HG03558 (cell line): ENCODE measurements around the gene OR2M7.
"Not testable (repeated sequence)": the region's sequence is repeated elsewhere in the genome, so short reads cannot be mapped to it uniquely, and the experiment has no call there.

Experiments
- ATAC-seq: cut with Tn5 transposase; IDR thresholded peaks from one replicate; pipeline ENCODE4 v1.9.1; 2021; ENCODE audit warnings: moderate number of reproducible peaks; ENCODE audit not compliant: unreplicated experiment; ENCODE audit errors: extremely low read depth

OR2M7 gene, protein sequence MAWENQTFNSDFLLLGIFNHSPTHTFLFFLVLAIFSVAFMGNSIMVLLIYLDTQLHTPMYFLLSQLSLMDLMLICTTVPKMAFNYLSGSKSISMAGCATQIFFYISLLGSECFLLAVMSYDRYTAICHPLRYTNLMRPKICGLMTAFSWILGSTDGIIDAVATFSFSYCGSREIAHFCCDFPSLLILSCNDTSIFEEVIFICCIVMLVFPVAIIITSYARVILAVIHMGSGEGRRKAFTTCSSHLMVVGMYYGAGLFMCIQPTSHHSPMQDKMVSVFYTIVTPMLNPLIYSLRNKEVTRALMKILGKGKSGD

DNA sequence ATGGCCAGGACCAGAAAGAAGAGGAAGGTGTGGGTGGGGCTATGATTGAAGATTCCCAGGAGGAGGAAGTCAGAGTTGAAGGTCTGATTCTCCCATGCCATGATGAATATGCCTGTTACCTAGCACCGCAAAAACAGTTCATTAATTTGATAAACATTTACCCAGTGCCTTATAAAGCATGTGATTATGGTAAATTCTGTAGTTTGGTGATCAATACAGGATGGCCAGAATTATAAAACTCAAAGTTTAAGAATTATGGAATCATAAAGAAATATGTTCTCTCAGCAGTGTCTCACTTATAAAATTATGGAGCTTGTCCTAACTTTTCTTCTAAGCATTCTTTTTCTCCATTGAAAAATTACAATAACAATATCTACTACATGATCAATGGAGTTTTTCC lies at the start of gene OR2M7:
TSS of gene OR2M7 (minus strand) at position 101 of the 400 bp plus-strand sequence. CDS start at position 101, 0 bp downstream.
- ATAC-seq, result no peak

DNA sequence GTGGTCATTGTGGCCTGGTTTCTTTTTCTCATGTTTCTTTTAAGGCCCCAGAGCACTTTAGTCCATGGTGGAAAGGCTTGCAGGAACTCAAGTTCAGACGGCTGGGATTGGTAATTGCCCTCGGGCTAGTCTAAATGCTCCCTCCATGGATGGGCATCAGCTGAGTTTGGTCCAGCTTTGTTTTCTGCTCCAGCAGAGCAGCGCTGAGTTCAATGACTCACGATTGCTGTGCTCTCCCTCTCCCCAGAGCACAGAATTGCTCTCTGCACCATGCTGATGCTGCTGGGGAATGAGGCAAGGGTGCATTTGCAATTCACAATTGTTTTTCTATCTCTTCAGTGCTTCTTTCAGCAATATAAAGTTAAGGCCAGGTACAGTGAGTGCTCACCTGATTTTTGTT lies 49.4 kb upstream of the OR2M7 start:
- ATAC-seq, result no peak

DNA sequence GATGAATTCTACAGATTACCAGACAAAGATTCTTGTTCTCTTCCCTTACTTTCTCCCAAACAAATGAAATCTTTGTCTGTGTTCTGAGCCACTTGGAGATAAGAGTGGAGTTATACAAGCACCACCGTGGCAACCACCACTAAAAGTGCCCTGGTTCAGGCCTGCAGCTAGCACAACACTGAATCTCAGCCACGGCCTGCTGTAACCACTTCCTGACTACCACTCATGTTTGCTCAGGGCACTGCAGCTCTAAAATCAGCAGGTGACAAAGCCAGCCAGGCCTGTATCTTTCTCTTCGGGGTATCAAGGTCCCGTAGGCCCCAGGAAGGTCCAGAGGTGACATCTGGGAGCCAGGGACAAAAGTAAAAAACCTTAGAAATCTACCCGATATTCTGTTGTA lies 48.0 kb upstream of the OR2M7 start:
- ATAC-seq, result no peak

DNA sequence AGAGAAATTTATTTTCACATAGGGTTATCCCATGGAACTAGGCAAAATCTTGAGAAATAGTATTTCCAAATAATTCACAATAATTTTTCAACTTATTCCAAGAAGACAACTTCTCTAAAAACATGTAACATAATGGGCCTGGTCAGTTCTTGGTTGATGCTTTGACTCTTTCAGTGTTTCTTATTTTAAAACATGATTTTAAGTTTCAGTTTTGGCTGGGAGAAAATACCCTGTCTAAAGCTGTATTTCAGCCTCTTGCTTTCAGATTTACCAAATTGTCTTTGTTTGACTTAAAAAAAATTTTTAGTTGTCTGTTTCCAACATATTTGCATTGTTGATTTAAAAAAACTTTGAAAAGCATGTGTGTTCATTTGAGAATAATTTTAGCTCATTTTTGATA lies 42.2 kb upstream of the OR2M7 start:
- no peak for ATAC-seq

DNA sequence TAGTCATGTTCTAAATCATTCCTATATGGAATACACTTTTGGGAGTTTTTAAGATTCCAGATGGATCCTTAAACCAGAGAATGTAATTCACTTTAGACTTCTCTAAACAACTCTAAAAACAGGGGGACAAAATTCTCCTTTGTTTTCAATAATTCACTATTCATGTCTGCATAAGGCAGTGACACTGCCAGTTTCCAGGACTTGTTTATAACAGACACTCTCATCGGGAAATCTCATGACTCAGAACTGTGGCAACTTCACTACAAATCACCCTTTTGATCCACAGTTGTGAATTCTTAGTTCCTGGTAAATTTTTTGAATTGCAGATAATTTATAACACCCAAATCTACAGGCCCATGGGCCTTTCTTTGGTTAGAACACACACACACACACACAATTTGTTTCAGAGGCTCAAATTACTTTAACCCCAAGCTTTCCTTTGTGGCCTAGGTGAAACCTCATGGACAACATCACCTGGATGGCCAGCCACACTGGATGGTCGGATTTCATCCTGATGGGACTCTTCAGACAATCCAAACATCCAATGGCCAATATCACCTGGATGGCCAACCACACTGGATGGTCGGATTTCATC lies 36.9 kb upstream of the OR2M7 start, which contains the start of gene OR2T4:
TSS of gene OR2T4 (plus strand) at position 545 of the 595 bp plus-strand sequence. CDS start at position 545, 0 bp downstream.
- no peak for ATAC-seq

DNA sequence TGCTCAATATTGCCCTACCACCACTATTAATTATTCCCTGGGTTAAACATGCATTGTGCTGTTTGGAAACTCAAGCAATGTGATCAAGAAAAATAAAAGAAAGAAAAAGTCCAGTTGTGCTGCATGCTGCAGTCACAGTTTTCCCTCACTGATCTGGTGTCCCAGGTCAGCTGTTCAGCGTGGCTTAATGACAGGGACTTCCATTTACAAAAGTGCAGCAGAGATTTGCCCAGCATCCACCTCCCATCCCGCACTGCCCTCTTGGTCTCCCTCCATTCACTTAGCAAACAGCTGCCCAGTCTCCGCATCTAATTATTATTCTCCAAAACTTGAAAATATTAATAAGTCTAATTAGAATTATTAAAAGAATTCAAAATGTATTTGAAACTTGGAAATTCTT lies 35.0 kb upstream of the OR2M7 start:
- no peak for ATAC-seq

DNA sequence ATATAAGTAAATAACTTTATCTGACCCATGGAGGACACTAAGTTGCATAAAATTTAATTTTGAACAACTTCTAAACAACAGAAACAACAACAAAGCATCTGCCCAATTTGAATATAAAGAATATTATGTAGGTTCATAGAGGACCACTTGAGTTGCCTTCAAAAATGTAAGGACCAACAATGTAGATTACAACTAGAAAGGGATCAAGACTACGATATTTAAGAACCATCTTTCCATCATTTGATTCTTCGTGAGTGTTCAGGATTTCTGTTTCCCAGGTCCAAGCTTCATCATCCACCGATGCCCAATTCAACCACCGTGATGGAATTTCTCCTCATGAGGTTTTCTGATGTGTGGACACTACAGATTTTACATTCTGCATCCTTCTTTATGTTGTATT lies 24.1 kb upstream of the OR2M7 start, which contains the start of gene OR14C36:
TSS of gene OR14C36 (plus strand) at position 301 of the 400 bp plus-strand sequence. CDS start at position 301, 0 bp downstream.
- no peak for ATAC-seq

DNA sequence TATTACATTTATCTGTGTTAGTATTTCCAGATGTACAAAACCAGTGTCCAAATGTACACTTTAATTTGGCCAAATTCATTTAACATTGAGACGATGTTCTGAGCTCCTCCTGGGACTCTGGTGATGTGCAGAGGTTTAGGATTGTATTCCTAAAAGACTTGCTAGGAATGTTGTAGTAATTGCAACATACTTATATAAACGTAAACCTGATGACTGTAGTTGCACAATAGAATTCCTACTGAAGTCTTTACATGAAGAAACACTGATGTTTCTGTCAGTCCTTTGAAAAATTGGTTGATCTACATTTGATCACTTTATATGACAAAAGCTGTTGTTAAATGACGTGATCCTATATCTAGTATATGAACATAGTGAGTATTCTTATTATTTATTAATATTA lies 19.1 kb upstream of the OR2M7 start:
- no peak for ATAC-seq

DNA sequence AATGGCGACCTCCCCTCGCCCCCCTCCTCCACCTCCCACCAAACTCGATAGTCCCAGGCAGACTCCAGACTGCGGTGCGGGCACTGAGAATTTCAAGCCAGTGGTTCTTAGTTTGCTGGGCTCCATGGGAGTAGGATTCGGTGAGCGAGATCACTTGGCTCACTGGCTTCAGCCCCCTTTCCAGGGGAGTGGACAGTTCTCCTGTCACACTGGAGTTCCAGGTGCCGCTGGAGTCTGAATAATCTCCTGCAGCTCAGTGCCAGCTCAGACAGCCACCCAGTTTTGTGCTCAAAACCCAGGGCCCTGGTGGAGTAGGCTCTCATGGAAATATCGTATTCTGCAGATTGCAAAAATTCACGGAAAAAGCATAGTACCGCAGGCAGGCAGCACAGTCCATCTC lies 7.6 kb downstream of the OR2M7 start:
- ATAC-seq, result no peak

DNA sequence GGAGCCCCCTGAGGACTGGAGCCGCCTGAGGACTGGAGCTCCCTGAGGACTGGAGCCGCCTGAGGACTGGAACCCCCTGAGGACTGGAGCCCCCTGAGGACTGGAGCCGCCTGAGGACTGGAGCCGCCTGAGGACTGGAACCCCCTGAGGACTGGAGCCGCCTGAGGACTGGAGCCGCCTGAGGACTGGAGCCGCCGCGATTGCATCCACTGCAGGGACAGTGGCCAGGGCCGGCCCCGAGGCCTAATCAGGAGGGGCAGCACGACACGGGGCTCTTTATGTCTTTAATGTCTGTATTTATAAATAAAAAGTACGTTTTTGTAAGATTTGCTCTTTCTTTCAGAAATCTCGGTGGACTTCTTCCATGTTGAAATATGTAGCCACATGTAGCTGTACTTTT lies 17.6 kb downstream of the OR2M7 start:
- not testable (repeated sequence) for ATAC-seq

DNA sequence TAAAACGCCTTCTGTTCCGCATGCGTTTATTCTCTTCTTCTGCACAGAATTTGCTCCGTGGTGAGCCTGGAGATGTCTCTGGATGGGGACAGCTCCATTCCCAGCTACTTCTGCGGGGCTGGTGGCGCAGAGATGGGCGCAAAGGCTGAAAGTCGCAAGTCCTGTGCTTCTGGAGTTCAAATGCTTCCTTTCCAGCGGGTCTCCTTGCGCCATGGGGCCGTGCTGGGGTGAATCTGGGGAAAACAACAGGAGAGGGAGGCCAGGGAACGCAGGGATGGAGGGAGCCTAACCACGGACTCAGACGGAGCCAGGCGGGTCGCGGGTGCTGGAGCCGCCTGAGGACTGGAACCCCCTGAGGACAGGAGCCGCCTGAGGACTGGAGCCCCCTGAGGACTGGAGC lies 18.3 kb downstream of the OR2M7 start:
- no peak for ATAC-seq

DNA sequence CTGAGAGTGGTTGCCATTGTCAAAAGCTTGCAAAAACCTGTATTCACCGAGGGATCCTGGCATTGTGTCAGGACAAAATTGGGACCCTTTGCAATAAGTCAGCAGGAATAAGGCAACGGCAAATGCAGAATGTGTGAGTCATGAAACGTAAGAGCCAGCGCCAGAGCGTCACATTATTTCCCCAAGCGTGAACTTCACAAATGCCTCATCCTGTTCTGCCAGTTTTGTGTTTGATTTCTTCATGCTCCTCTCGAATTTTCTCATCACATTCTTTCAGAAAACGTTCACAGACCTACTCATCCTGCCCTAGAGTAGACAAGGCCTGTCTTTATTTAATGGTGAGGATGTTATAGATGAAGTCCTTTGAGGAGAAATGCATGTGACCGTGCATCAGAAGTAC lies 18.7 kb downstream of the OR2M7 start:
- ATAC-seq, result not testable (repeated sequence)

DNA sequence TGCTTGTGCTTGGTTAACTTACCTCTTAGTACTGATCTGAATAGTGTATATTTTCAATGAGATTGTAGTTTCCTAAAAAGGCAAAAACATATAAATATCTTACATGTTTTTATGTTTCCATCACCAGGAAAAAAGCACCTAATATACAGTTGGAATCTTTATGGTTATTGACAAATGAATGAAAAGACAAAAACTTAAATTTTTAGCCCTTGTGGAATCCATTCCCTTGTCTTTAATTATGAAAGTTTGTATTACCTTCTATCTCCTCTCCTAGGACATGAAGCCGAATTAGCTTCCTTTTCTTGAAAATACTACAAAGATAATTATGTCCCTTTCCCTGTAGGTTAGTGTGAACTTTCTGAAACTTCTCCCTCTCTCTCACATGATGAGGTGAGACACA lies 21.0 kb downstream of the OR2M7 start, which contains the start of gene OR2T12:
TSS of gene OR2T12 (minus strand) at position 101 of the 400 bp plus-strand sequence. CDS start 7,846 bp downstream, outside the sequence.
- ATAC-seq, result no peak

DNA sequence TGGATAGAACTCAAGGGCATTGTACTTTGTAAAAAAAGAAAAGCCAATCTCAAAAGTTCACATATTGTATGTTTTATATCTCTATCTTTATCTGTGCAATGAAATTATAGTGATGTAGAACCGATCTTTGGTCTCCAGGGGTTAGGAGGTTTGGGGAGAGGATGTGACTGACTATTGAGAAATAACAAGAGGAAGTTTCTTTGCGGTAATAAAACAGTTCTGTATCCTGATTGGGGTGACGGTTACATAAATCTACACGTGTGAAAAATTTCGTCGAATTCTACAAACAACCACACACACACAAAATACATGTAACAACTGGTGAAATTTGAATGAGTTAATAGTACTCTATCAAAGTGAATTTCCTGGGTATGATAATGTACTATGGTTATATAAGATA lies 36.0 kb downstream of the OR2M7 start:
- no peak for ATAC-seq

DNA sequence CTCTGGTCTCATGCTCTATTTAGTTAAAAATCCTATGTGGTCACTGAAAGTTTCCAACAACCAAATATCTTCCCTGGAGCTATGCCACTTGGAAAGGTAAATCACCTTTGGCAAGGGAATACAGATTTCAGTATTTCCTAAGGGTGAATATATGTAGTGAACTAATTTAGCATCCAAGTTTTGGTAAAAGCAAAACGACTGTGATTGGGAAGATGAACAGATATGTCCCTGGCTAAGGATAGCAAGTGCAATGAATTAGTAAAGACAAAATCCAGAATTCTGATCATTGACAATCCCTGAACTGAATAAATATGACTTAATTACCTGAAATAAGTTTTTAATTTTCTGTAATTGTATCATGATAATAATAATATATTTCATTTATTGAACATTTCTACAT lies 46.5 kb downstream of the OR2M7 start, which contains the start of gene OR2T33:
TSS of gene OR2T33 (minus strand) at position 101 of the 400 bp plus-strand sequence. CDS start 4,162 bp downstream, outside the sequence.
- ATAC-seq, result no peak
